HepG2 (cell line): ENCODE measurements around the gene OSBPL3. TPM values are rescaled to one million over a fixed set of nuclear protein-coding genes. Genes with fewer than 3 reads are reported as not detected.

ENCODE experiments used
- ATAC-seq: fragments of 200-7000 bp; cut with Tn5 transposase; 3 replicates; pipeline ENCODE4 v1.9.1; 2020; ENCODE audit warnings: mild to moderate bottlenecking, moderate library complexity
- BruUV-seq: library from RNA; stranded (reverse); fragments of 400-500 nt; replicated peaks from 2 replicates; lab custom pipeline; 2021; lab: Mats Ljungman, UMichigan
- CTCF ChIA-PET: fragments of 300-600 bp; formaldehyde crosslinking; extraction: SDS; loops from one replicate; lab custom pipeline; 2021; ENCODE audit warnings: low total read pairs, inconsistent platforms, low intra/inter-chr PET ratio; lab: Yijun Ruan, JAX
- POLR2A ChIA-PET: fragments of 350-600 bp; sonication (Branson Sonifier 250); formaldehyde crosslinking; loops from one replicate; lab custom pipeline; 2020; ENCODE audit warnings: antibody characterized with exemption, inconsistent platforms; lab: Yijun Ruan, JAX
- DNase-seq: peaks from one replicate; pipeline ENCODE4 v3.0.0-alpha.2; 2015; ENCODE audit warnings: low spot score
- FAIRE-seq: peaks from 3 replicates; lab custom pipeline; 2011; peaks lifted over from hg19 to GRCh38; lab: Jason Lieb, UNC
- H2AFZ ChIP-seq: one replicate; pipeline ENCODE4 v1.6.1; 2011; ENCODE audit warnings: low read length, inconsistent platforms
- H3K27ac ChIP-seq: fragments of 300-600 bp; 3 replicates; pipeline ENCODE4 v1.8.0; 2011; ENCODE audit warnings: mixed run types, mild to moderate bottlenecking, mixed read lengths, low read length, inconsistent platforms; ENCODE audit not compliant: insufficient read depth; ENCODE audit errors: extremely low read length
- H3K27me3 ChIP-seq, 2 experiments: fragments of 200-600 bp in 1 of 2; 2 replicates in 1 of 2; 3 replicates in 1 of 2; pipeline versions ENCODE4 v1.6.0 to v1.8.0; 2011; ENCODE audit warnings: low read length in 2 of 2, mild to moderate bottlenecking in 2 of 2, moderate library complexity in 2 of 2, inconsistent platforms in 1 of 2; ENCODE audit not compliant: insufficient read depth in 2 of 2, control insufficient read depth in 1 of 2
- H3K36me3 ChIP-seq, 2 experiments: fragments of 200-600 bp in 1 of 2; replicated peaks in 1 of 2; 2 replicates in 1 of 2; 3 replicates in 1 of 2; pipeline versions ENCODE4 v1.5.1 to v1.8.0; 2011; ENCODE audit warnings: low read length in 2 of 2, inconsistent platforms in 1 of 2; ENCODE audit not compliant: insufficient read depth in 2 of 2, control insufficient read depth in 1 of 2
- H3K4me1 ChIP-seq: 2 replicates; pipeline ENCODE4 v1.5.1; 2012; ENCODE audit warnings: low read length, inconsistent platforms; ENCODE audit not compliant: insufficient read depth
- H3K4me2 ChIP-seq: 2 replicates; pipeline ENCODE4 v1.6.0; 2011; ENCODE audit warnings: low read depth, low read length, inconsistent platforms
- H3K4me3 ChIP-seq, 3 experiments: fragments of 200-600 bp in 1 of 3; sonication (generic), shearing (Covaris generic) in 1 of 3; replicated peaks in 1 of 3; 2 replicates each; pipeline ENCODE4 v1.5.1; 2011 to 2016; ENCODE audit warnings: low read length in 3 of 3, inconsistent platforms in 2 of 3, low read depth in 2 of 3, mild to moderate bottlenecking in 2 of 3, control low read depth in 1 of 3, mixed read lengths in 1 of 3; ENCODE audit not compliant: insufficient read depth in 1 of 3
- H3K79me2 ChIP-seq: one replicate; pipeline ENCODE4 v1.6.1; 2011; ENCODE audit warnings: low read length, inconsistent platforms; ENCODE audit not compliant: insufficient read depth
- H3K9ac ChIP-seq: 2 replicates; pipeline ENCODE4 v1.6.0; 2011; ENCODE audit warnings: mild to moderate bottlenecking, low read depth, low read length, inconsistent platforms; ENCODE audit not compliant: insufficient read depth
- H3K9me3 ChIP-seq: 2 replicates; pipeline ENCODE4 v1.5.1; 2012; ENCODE audit warnings: mild to moderate bottlenecking, low read length
- H4K20me1 ChIP-seq: 2 replicates; pipeline ENCODE4 v1.6.0; 2011; ENCODE audit warnings: inconsistent platforms, mild to moderate bottlenecking, low read length, moderate library complexity; ENCODE audit not compliant: insufficient read depth
- EEA1 ChIP-seq: sonication (generic); formaldehyde crosslinking; IDR thresholded peaks from 2 replicates; pipeline ENCODE4 v1.5.1; 2020; ENCODE audit warnings: mild to moderate bottlenecking, missing genetic modification reagents, borderline replicate concordance
- ELF4 ChIP-seq: sonication (generic); formaldehyde crosslinking; IDR thresholded peaks from 2 replicates; pipeline ENCODE4 v1.5.0; 2020; ENCODE audit warnings: missing genetic modification reagents, mild to moderate bottlenecking, moderate library complexity, borderline replicate concordance
- MIER3 ChIP-seq: IDR thresholded peaks from 2 replicates; pipeline ENCODE4 v1.6.1; 2016; ENCODE audit warnings: missing compliant biosample characterization, borderline replicate concordance
- SALL2 ChIP-seq: sonication (generic); formaldehyde crosslinking; IDR thresholded peaks from 2 replicates; pipeline ENCODE4 v1.8.1; 2023; ENCODE audit warnings: mild to moderate bottlenecking, missing genetic modification reagents, inconsistent platforms
- ZNF33A ChIP-seq: sonication (generic); formaldehyde crosslinking; IDR thresholded peaks from 2 replicates; pipeline ENCODE4 v1.5.1; 2020; ENCODE audit warnings: missing genetic modification reagents, mild to moderate bottlenecking, moderate library complexity, borderline replicate concordance
- ZNF564 ChIP-seq: sonication (generic); formaldehyde crosslinking; IDR thresholded peaks from 2 replicates; pipeline ENCODE4 v1.8.1; 2023; ENCODE audit warnings: mild to moderate bottlenecking, missing genetic modification reagents
- WGBS: methylation state at CpG from one replicate; pipeline ENCODE4 v1.1.6; 2017; ENCODE audit warnings: low lambda C conversion rate; 5-methylcytosine and 5-hydroxymethylcytosine counted together
- in situ Hi-C: cut with HindIII; loops from 2 replicates; pipeline ENCODE4 v1.10.0; 2017; ENCODE audit warnings: low pct_unique_long_range_greater_than_20kb; ENCODE audit not compliant: extremely low pct_ligation_motif_present
- intact Hi-C: fragments of 100-400 bp; cut with micrococcal nuclease; formaldehyde crosslinking; loops from one replicate; pipeline ENCODE4 v1.10.0; 2022; ENCODE audit not compliant: unreplicated experiment
- polyA plus RNA-seq, 8 experiments: library from polyadenylated mRNA; depleted of rRNA in 3 of 8; stranded (reverse) in 7 of 8; unstranded in 1 of 8; fragments of >200 nt; fragmentation: Illumina TruSeq in 4 of 8; extraction: Trizol in 4 of 8; gene quantifications; 2 replicates each; pipeline versions ENCODE4 v1.2.1 to v1.2.3, GENCODE V29; 2011 to 2016; ENCODE audit warnings: low read depth in 4 of 8, missing spikeins in 1 of 8, mixed read lengths in 1 of 8; ENCODE audit not compliant: insufficient read depth in 1 of 8
- total RNA-seq, 5 experiments: library from RNA; depleted of rRNA; stranded (reverse); fragments of >200 nt; fragmentation: Illumina TruSeq; extraction: Trizol; gene quantifications; 2 replicates each; pipeline ENCODE4 v1.2.3, GENCODE V29; 2016; ENCODE audit warnings: low read depth in 1 of 5
- TF ChIP-seq, protein P1 (sequence below): IDR thresholded peaks from 2 replicates; pipeline ENCODE4 v1.4.0; 2020; ENCODE audit warnings: mild to moderate bottlenecking, missing genetic modification reagents

The OSBPL3 gene
- total and polyA plus RNA-seq, 2 of the 13 experiments (the other 11 are each of a cell fraction or from before 2014, with no cell fraction given), result 8.8 to 28.9 TPM

DNA sequence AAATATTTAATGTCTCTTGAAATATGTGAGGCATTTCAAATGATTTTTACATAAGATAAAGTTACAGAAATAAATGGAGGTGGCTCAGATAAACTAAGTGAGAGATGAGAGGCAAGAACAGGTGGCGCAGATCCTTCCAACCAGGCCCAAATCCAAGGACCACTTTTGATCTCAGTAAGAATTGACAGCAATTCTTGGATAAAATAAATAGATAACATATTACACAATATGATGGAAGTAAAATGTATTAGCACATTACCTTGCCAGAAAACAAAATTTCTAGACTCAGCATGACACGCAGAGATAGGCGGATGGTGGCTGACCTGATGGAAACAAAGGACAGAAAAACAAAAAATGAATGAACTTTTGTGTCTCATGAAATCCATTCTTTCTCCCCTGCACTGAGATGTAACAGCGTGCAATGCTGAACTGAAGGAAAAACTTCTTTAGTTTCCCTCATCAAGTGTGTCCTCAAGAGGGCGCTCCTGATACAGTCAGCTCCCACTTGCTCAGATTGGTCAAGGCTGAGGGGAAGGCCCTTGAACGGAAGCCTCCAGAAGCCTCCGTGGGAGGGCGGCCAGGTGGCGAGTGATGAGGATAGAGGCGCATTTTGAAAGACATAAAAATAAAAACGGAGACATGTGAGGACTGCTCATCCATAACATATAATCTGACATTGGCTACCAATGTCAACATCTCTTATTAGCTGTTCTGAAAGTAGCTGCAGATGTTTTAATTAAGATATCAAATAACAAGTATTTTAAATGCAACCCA, 159.9 kb downstream of the OSBPL3 start (continued):
- TF ChIP-seq ZNF33A (CRISPR knock-in tag) (no peak), ZNF564 (CRISPR knock-in tag) (no peak), MIER3 (CRISPR knock-in tag) (peak; percentile 62; the same call in 1 of the 2 replicates)
- TF ChIP-seq, protein P1, sequence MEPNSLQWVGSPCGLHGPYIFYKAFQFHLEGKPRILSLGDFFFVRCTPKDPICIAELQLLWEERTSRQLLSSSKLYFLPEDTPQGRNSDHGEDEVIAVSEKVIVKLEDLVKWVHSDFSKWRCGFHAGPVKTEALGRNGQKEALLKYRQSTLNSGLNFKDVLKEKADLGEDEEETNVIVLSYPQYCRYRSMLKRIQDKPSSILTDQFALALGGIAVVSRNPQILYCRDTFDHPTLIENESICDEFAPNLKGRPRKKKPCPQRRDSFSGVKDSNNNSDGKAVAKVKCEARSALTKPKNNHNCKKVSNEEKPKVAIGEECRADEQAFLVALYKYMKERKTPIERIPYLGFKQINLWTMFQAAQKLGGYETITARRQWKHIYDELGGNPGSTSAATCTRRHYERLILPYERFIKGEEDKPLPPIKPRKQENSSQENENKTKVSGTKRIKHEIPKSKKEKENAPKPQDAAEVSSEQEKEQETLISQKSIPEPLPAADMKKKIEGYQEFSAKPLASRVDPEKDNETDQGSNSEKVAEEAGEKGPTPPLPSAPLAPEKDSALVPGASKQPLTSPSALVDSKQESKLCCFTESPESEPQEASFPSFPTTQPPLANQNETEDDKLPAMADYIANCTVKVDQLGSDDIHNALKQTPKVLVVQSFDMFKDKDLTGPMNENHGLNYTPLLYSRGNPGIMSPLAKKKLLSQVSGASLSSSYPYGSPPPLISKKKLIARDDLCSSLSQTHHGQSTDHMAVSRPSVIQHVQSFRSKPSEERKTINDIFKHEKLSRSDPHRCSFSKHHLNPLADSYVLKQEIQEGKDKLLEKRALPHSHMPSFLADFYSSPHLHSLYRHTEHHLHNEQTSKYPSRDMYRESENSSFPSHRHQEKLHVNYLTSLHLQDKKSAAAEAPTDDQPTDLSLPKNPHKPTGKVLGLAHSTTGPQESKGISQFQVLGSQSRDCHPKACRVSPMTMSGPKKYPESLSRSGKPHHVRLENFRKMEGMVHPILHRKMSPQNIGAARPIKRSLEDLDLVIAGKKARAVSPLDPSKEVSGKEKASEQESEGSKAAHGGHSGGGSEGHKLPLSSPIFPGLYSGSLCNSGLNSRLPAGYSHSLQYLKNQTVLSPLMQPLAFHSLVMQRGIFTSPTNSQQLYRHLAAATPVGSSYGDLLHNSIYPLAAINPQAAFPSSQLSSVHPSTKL (CRISPR knock-in tag), result peak; percentile 47; the same call in 1 of the 2 replicates

DNA sequence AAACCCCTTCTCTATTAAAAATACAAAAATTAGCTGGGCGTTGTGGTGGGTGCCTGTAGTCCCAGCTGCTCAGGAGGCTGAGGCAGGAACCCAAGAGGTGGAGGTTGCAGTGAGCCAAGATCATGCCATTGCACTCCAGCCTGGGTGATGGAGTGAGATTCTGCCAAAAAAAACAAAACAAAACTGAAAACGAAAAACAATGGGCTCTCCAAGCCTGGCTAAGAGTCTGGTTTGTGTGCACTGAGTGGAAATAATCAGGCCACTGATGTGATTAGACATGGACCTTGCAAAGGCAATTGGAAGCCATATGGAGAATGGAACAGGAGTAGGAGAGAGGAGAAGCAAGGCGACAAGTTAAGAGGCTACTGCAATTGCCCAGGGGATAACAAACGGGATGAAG, 162.6 kb downstream of the OSBPL3 start:
- no peaks in the 10 kb centered on the region for H3K79me2 ChIP-seq
- H4K20me1 ChIP-seq, result no peaks in the 10 kb centered on the region
- 97% methylated on average over 4 of the region's 4 CpGs for WGBS
- H2AFZ ChIP-seq, result no peak overlapping the region
- no TSS peak for BruUV-seq
- intact Hi-C loops (no loop called here), in situ Hi-C loops (loop anchor here (5.0 kb wide), 3 partner anchors 65 to 275 kb away; partner anchors contain the start of gene OSBPL3)
- ChIA-PET CTCF (no interaction called here), POLR2A (no interaction called here)
- no peak overlapping the region for H3K4me3 ChIP-seq
- peaks cover 4 to 40% of the 10 kb centered on the region in 2 experiments; a peak in 4 of 5 replicates for H3K36me3 ChIP-seq
- H3K27ac ChIP-seq, result no peak overlapping the region
- no peak overlapping the region for H3K9ac ChIP-seq
- FAIRE-seq (no peak), ATAC-seq (no peak), DNase-seq (no peak)
- H3K4me1 ChIP-seq, result peaks cover 17% of the 10 kb centered on the region
- H3K4me2 ChIP-seq, result no peak overlapping the region
- H3K9me3 ChIP-seq, result no peaks in the 10 kb centered on the region
- no peak for TF ChIP-seq EEA1 (CRISPR knock-in tag)
- TF ChIP-seq SALL2 (CRISPR knock-in tag), result no peak
- no peak for TF ChIP-seq ELF4 (CRISPR knock-in tag)
- no peaks in the 10 kb centered on the region for H3K27me3 ChIP-seq
